Sigmoid colon (tissue), 4 donors: ENCODE measurements around the gene ACACA.

ENCODE experiments used
- CTCF ChIP-seq, 4 experiments: fragments of 450-650 bp in 3 of 4; fragments of 200-600 bp in 1 of 4; IDR thresholded peaks; one replicate each; pipeline ENCODE4 v1.5.1; 2016 to 2019; ENCODE audit warnings: antibody characterized with exemption in 4 of 4, mild to moderate bottlenecking in 3 of 4, moderate library complexity in 2 of 4
- EP300 ChIP-seq, 4 donors: sonication (generic); formaldehyde crosslinking; IDR thresholded peaks; one replicate each; pipeline ENCODE4 v1.6.1; 2017; ENCODE audit warnings: antibody characterized with exemption in 4 of 4
- POLR2A ChIP-seq, 2 donors: fragments of 450-650 bp; IDR thresholded peaks; one replicate each; pipeline ENCODE4 v1.6.1; 2016; ENCODE audit warnings: antibody characterized with exemption in 2 of 2, mild to moderate bottlenecking in 2 of 2, moderate library complexity in 2 of 2
- POLR2AphosphoS5 ChIP-seq, 4 donors: sonication (generic); formaldehyde crosslinking; IDR thresholded peaks; one replicate each; pipeline ENCODE4 v1.6.1; 2017; ENCODE audit warnings: antibody characterized with exemption in 4 of 4

- TF ChIP-seq EP300 (IDR thresholded peaks at IDR 0.05): no peak
- TF ChIP-seq CTCF (IDR thresholded peaks at IDR 0.05): no peak
- TF ChIP-seq POLR2AphosphoS5 (IDR thresholded peaks at IDR 0.05): no peak
- TF ChIP-seq POLR2A (IDR thresholded peaks at IDR 0.05): no peak
These were observed 115.3 kb downstream of the ACACA start for GRCh38 chr17:37291351-37291750.
